ENCODE measurements around the gene RD3L. TPM values are rescaled to one million over a fixed set of nuclear protein-coding genes. Genes with fewer than 3 reads are reported as not detected.

RD3L gene
- total and polyA plus RNA-seq, 2 donors (not counting 1 experiment from before 2014, with no cell fraction given), result not detected

DNA sequence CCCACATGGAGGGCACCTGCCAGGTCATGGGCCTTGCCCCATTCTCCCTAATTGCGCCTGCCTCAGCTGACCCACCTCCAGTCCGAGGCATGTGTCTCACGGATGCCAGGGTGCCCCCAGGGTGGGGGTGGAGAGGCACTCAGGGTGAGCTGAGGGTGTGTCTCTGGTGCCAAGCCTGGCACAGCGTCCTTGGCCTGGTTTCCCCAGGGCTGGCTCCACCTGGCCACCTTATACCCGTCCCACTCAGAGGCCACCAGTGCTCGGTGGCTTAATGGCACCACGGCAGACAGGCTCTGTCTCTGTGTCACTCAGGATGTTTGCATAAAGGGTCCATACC lies 47.6 kb downstream of the RD3L start:
- no peak for DNase-seq (ENCODE audit: low read depth in 2 of 2)
- Histone ChIP-seq H3K27me3 (ENCODE audit: control insufficient read depth, insufficient read depth, low read length) (no peaks in the 10 kb centered on the region), H3K4me1 (ENCODE audit: control insufficient read depth, extremely low read depth, insufficient read depth, low read length) (no peaks in the 10 kb centered on the region), H3K79me2 (ENCODE audit: control insufficient read depth, insufficient read depth, low read length) (no peaks in the 10 kb centered on the region), H3K36me3 (ENCODE audit: control insufficient read depth, insufficient read depth, low read length) (no peaks in the 10 kb centered on the region), H3K4me2 (ENCODE audit: extremely low read depth, insufficient read depth, low read length) (no peak overlapping the region), H3K4me3 (replicated peaks in 1 of 4; ENCODE audit: control extremely low read depth in 1 of 4, insufficient read depth in 1 of 4, low read depth in 3 of 4, low read length in 4 of 4) (no peak overlapping the region), H2AFZ (ENCODE audit: low read length) (no peak overlapping the region), H4K20me1 (ENCODE audit: control insufficient read depth, extremely low read depth, insufficient read depth, low read length) (no peaks in the 10 kb centered on the region), H3K9ac (ENCODE audit: insufficient read depth, low read length) (no peak overlapping the region), H3K9me3 (ENCODE audit: control insufficient read depth, insufficient read depth, low read depth, low read length) (no peaks in the 10 kb centered on the region), H3K27ac (ENCODE audit: insufficient read depth, low read length) (no peak overlapping the region)
- TF ChIP-seq, protein P1, sequence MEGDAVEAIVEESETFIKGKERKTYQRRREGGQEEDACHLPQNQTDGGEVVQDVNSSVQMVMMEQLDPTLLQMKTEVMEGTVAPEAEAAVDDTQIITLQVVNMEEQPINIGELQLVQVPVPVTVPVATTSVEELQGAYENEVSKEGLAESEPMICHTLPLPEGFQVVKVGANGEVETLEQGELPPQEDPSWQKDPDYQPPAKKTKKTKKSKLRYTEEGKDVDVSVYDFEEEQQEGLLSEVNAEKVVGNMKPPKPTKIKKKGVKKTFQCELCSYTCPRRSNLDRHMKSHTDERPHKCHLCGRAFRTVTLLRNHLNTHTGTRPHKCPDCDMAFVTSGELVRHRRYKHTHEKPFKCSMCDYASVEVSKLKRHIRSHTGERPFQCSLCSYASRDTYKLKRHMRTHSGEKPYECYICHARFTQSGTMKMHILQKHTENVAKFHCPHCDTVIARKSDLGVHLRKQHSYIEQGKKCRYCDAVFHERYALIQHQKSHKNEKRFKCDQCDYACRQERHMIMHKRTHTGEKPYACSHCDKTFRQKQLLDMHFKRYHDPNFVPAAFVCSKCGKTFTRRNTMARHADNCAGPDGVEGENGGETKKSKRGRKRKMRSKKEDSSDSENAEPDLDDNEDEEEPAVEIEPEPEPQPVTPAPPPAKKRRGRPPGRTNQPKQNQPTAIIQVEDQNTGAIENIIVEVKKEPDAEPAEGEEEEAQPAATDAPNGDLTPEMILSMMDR (conservative IDR thresholded peaks at IDR 0.05 in 1 of 2, IDR thresholded peaks at IDR 0.05 in 1 of 2; ENCODE audit: low read depth in 1 of 2, low read length in 2 of 2), result no peak
- no peak for TF ChIP-seq EZH2 (IDR thresholded peaks at IDR 0.05; ENCODE audit: low read length, missing control alignments)

DNA sequence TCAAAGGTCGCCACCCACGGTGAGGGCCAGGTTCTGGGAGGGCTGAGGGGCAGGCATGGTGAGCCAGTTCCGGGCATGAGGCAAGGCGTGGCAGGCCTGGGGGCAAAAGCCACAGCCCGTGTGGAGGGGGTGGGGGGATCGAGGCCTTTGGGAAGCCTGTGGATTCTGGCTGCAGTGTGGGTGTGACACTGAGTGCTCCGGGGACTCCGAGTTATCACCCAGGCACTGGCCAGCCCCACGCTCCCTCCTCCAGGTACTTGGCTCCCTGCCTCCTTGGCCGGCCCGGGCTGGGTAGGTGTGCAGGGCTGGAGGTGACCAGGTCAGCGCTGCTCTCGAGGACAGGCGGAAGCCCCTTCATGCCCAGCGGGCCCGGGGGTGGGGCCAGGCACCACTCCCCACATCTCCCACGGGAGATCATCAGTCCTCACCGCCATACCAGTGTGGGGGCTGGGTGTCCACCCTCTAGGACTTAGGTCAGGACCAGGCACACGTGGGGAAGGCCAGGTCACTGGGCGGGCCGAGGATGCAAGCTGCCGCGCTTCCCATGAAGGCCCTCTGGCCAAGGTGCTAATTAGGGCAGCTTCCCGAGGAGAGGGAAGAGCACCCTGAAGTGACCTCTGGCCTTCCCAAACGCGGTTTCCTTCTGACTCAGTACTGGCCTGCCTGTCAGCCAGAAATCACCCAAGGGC lies 48.2 kb downstream of the RD3L start:
- Histone ChIP-seq H3K4me3 (replicated peaks in 1 of 4; ENCODE audit: control extremely low read depth in 1 of 4, insufficient read depth in 1 of 4, low read depth in 3 of 4, low read length in 4 of 4) (no peak overlapping the region), H3K79me2 (ENCODE audit: control insufficient read depth, insufficient read depth, low read length) (no peaks in the 10 kb centered on the region), H3K4me1 (ENCODE audit: control insufficient read depth, extremely low read depth, insufficient read depth, low read length) (no peaks in the 10 kb centered on the region), H4K20me1 (ENCODE audit: control insufficient read depth, extremely low read depth, insufficient read depth, low read length) (no peaks in the 10 kb centered on the region), H3K9me3 (ENCODE audit: control insufficient read depth, insufficient read depth, low read depth, low read length) (no peaks in the 10 kb centered on the region), H3K27me3 (ENCODE audit: control insufficient read depth, insufficient read depth, low read length) (no peaks in the 10 kb centered on the region), H3K4me2 (ENCODE audit: extremely low read depth, insufficient read depth, low read length) (no peak overlapping the region), H3K9ac (ENCODE audit: insufficient read depth, low read length) (no peak overlapping the region), H3K36me3 (ENCODE audit: control insufficient read depth, insufficient read depth, low read length) (no peaks in the 10 kb centered on the region), H2AFZ (ENCODE audit: low read length) (no peak overlapping the region), H3K27ac (ENCODE audit: insufficient read depth, low read length) (no peak overlapping the region)
- DNase-seq (ENCODE audit: low read depth in 2 of 2), result no peak
- TF ChIP-seq, protein P1 (conservative IDR thresholded peaks at IDR 0.05 in 1 of 2, IDR thresholded peaks at IDR 0.05 in 1 of 2; ENCODE audit: low read depth in 1 of 2, low read length in 2 of 2), result no peak
- TF ChIP-seq EZH2 (IDR thresholded peaks at IDR 0.05; ENCODE audit: low read length, missing control alignments), result no peak

DNA sequence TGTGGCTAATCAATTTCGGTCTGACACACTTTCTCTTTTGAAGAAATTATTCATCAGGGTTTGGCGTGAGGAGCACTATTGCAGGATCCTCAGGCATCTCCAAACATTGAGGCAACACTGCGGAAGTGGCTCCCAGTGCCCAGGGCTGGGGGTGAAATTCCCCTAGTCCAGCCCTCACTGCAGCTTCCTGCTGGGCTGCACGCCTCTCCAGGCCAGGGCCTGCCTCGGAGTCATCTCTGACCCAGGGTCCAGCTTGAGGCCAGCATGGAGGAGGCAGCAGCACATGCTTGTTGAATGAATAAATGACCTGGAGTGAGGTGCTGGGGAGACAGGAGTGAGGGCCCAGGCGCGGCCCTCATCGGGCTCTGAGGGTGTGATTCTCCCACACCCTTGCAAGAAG lies 50.1 kb downstream of the RD3L start:
- Histone ChIP-seq H3K79me2 (ENCODE audit: control insufficient read depth, insufficient read depth, low read length) (no peaks in the 10 kb centered on the region), H3K36me3 (ENCODE audit: control insufficient read depth, insufficient read depth, low read length) (no peaks in the 10 kb centered on the region), H3K9me3 (ENCODE audit: control insufficient read depth, insufficient read depth, low read depth, low read length) (no peaks in the 10 kb centered on the region), H3K4me3 (replicated peaks in 1 of 4; ENCODE audit: control extremely low read depth in 1 of 4, insufficient read depth in 1 of 4, low read depth in 3 of 4, low read length in 4 of 4) (no peak overlapping the region), H3K27me3 (ENCODE audit: control insufficient read depth, insufficient read depth, low read length) (no peaks in the 10 kb centered on the region), H3K4me1 (ENCODE audit: control insufficient read depth, extremely low read depth, insufficient read depth, low read length) (no peaks in the 10 kb centered on the region), H3K27ac (ENCODE audit: insufficient read depth, low read length) (no peak overlapping the region), H4K20me1 (ENCODE audit: control insufficient read depth, extremely low read depth, insufficient read depth, low read length) (no peaks in the 10 kb centered on the region), H2AFZ (ENCODE audit: low read length) (no peak overlapping the region), H3K4me2 (ENCODE audit: extremely low read depth, insufficient read depth, low read length) (no peak overlapping the region), H3K9ac (ENCODE audit: insufficient read depth, low read length) (no peak overlapping the region)
- TF ChIP-seq EZH2 (IDR thresholded peaks at IDR 0.05; ENCODE audit: low read length, missing control alignments), result no peak
- TF ChIP-seq, protein P1 (conservative IDR thresholded peaks at IDR 0.05 in 1 of 2, IDR thresholded peaks at IDR 0.05 in 1 of 2; ENCODE audit: low read depth in 1 of 2, low read length in 2 of 2), result no peak
- DNase-seq (ENCODE audit: low read depth in 2 of 2), result no peak
